ENCODE data around the gene LEFTY2. TPM values are rescaled to one million over a fixed set of nuclear protein-coding genes. Genes with fewer than 3 reads are reported as not detected.

LEFTY2 gene
- total and polyA plus RNA-seq, 9 of the 15 experiments (the other 6 are each of a cell fraction or from before 2014, with no cell fraction given): 0.04 to 0.14 TPM; not detected in 7

DNA sequence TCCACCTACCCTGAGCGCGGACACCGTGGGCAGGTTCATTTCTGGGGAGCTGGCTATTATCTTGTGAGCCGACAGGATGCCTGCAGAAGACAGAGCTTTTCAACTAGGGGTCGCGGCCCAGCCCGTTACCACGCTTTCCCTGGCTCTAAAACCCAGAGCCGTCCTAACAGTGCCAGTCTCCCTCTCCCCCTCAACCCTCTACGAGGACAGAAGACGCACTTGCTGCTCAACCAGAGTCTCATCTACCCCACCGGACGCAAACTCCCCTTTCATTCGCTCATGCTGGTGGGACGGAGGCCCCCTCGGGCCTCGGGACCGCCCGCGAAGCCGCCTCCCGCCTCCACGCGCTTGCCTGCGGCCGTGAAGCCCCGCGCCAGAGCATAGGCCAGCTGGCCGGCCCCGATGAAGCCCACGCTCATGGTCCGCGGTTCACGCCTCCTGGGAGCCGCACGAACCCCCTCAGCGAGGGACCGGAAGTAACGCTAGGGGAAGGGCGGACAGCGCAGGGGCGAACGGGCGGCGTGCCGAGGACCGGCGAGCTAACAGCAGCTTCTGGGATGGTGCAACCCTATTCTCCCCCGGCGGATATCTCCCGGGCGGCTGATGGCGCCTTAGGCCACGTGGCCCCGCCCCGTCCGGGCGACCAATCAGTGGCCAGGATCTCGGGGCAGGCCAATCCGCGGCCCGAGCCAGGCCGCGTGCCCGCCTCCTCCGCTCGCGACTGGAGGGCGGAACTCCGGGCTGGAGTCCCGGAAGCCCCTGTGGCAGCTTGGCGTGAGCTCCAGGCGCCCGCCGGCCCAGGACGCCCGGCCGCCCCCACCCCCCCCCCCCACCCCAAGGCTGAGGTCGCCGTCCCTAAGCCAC lies 17.1 kb downstream of the LEFTY2 start, which contains the start of gene PYCR2 (continued):
- TF ChIP-seq TAF9B (IDR thresholded peaks at IDR 0.05; ENCODE audit: partially characterized antibody) (peak; percentile 83), ZSCAN32 (CRISPR knock-in tag; IDR thresholded peaks at IDR 0.05) (no peak), HDAC1 (IDR thresholded peaks at IDR 0.05) (peak in 1 of 2 experiments; percentile 96; a peak in 2 of 4 replicates), KLF1 (tag; IDR thresholded peaks at IDR 0.05) (peak; percentile 82), SIN3B (IDR thresholded peaks at IDR 0.05; ENCODE audit: low read depth) (peak; percentile 79; the same call in 1 of the 2 replicates), SMARCA4 (IDR thresholded peaks at IDR 0.05) (no peak), TGIF2 (CRISPR knock-in tag; IDR thresholded peaks at IDR 0.05) (no peak), ZNF561 (CRISPR knock-in tag; conservative IDR thresholded peaks at IDR 0.05) (no peak), ETV1 (tag; conservative IDR thresholded peaks at IDR 0.05; ENCODE audit: low read depth) (peak; percentile 94), MXI1 (IDR thresholded peaks at IDR 0.05; ENCODE audit: low read depth, low read length) (peak; percentile 89), NCOA4 (IDR thresholded peaks at IDR 0.05; ENCODE audit: partially characterized antibody) (no peak), ZNF696 (CRISPR knock-in tag; conservative IDR thresholded peaks at IDR 0.05) (no peak), BCOR (IDR thresholded peaks at IDR 0.05) (peak; percentile 56), CHD2 (IDR thresholded peaks at IDR 0.05; ENCODE audit: low read depth, low read length) (peak; percentile 78)
- TF ChIP-seq, protein P1, sequence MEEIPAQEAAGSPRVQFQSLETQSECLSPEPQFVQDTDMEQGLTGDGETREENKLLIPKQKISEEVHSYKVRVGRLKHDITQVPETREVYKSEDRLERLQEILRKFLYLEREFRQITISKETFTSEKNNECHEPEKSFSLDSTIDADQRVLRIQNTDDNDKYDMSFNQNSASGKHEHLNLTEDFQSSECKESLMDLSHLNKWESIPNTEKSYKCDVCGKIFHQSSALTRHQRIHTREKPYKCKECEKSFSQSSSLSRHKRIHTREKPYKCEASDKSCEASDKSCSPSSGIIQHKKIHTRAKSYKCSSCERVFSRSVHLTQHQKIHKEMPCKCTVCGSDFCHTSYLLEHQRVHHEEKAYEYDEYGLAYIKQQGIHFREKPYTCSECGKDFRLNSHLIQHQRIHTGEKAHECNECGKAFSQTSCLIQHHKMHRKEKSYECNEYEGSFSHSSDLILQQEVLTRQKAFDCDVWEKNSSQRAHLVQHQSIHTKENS (CRISPR knock-in tag; IDR thresholded peaks at IDR 0.05): no peak
- TF ChIP-seq, protein P2, sequence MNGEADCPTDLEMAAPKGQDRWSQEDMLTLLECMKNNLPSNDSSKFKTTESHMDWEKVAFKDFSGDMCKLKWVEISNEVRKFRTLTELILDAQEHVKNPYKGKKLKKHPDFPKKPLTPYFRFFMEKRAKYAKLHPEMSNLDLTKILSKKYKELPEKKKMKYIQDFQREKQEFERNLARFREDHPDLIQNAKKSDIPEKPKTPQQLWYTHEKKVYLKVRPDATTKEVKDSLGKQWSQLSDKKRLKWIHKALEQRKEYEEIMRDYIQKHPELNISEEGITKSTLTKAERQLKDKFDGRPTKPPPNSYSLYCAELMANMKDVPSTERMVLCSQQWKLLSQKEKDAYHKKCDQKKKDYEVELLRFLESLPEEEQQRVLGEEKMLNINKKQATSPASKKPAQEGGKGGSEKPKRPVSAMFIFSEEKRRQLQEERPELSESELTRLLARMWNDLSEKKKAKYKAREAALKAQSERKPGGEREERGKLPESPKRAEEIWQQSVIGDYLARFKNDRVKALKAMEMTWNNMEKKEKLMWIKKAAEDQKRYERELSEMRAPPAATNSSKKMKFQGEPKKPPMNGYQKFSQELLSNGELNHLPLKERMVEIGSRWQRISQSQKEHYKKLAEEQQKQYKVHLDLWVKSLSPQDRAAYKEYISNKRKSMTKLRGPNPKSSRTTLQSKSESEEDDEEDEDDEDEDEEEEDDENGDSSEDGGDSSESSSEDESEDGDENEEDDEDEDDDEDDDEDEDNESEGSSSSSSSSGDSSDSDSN (IDR thresholded peaks at IDR 0.05; ENCODE audit: borderline replicate concordance in 1 of 2, low read depth in 2 of 2, low read length in 2 of 2): peak; percentile 92 to 96
- TF ChIP-seq, protein P3, sequence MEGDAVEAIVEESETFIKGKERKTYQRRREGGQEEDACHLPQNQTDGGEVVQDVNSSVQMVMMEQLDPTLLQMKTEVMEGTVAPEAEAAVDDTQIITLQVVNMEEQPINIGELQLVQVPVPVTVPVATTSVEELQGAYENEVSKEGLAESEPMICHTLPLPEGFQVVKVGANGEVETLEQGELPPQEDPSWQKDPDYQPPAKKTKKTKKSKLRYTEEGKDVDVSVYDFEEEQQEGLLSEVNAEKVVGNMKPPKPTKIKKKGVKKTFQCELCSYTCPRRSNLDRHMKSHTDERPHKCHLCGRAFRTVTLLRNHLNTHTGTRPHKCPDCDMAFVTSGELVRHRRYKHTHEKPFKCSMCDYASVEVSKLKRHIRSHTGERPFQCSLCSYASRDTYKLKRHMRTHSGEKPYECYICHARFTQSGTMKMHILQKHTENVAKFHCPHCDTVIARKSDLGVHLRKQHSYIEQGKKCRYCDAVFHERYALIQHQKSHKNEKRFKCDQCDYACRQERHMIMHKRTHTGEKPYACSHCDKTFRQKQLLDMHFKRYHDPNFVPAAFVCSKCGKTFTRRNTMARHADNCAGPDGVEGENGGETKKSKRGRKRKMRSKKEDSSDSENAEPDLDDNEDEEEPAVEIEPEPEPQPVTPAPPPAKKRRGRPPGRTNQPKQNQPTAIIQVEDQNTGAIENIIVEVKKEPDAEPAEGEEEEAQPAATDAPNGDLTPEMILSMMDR (IDR thresholded peaks at IDR 0.05 in 2 of 3, conservative IDR thresholded peaks at IDR 0.05 in 1 of 3; ENCODE audit: insufficient read depth in 2 of 3, low read depth in 1 of 3, low read length in 3 of 3): peak; percentile 5 to 19 (median 10); a peak in 2 of 6 replicates
- TF ChIP-seq, protein P4, sequence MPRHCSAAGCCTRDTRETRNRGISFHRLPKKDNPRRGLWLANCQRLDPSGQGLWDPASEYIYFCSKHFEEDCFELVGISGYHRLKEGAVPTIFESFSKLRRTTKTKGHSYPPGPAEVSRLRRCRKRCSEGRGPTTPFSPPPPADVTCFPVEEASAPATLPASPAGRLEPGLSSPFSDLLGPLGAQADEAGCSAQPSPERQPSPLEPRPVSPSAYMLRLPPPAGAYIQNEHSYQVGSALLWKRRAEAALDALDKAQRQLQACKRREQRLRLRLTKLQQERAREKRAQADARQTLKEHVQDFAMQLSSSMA (CRISPR knock-in tag; IDR thresholded peaks at IDR 0.05): peak; percentile 75; the same call in 1 of the 2 replicates
- TF ChIP-seq, protein P5, sequence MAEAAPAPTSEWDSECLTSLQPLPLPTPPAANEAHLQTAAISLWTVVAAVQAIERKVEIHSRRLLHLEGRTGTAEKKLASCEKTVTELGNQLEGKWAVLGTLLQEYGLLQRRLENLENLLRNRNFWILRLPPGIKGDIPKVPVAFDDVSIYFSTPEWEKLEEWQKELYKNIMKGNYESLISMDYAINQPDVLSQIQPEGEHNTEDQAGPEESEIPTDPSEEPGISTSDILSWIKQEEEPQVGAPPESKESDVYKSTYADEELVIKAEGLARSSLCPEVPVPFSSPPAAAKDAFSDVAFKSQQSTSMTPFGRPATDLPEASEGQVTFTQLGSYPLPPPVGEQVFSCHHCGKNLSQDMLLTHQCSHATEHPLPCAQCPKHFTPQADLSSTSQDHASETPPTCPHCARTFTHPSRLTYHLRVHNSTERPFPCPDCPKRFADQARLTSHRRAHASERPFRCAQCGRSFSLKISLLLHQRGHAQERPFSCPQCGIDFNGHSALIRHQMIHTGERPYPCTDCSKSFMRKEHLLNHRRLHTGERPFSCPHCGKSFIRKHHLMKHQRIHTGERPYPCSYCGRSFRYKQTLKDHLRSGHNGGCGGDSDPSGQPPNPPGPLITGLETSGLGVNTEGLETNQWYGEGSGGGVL (CRISPR knock-in tag; IDR thresholded peaks at IDR 0.05): no peak
